ENCODE results near the gene ADAM12. TPM values are rescaled to one million over a fixed set of nuclear protein-coding genes. Genes with fewer than 3 reads are reported as not detected.
"Not testable (repeated sequence)": the region's sequence is repeated elsewhere in the genome, so short reads cannot be mapped to it uniquely, and the experiment has no call there.

The ADAM12 gene
- total and polyA plus RNA-seq, 2 of the 13 experiments (the other 11 are each of a cell fraction or from before 2014, with no cell fraction given) = not detected

GRCh38 chr10:126052171-126052570 is 336.1 kb downstream of the ADAM12 start (continued):
- TF ChIP-seq ZNF136 (CRISPR knock-in tag; IDR thresholded peaks at IDR 0.05; ENCODE audit: low read depth) (no peak), MYNN (CRISPR knock-in tag; IDR thresholded peaks at IDR 0.05; ENCODE audit: low read depth) (no peak), HBP1 (CRISPR knock-in tag; IDR thresholded peaks at IDR 0.05; ENCODE audit: low read depth) (no peak), ZNF326 (CRISPR knock-in tag; IDR thresholded peaks at IDR 0.05; ENCODE audit: borderline replicate concordance) (no peak), THAP11 (CRISPR knock-in tag; IDR thresholded peaks at IDR 0.05) (no peak)

GRCh38 chr10:126049759-126050700 is 338.2 kb downstream of the ADAM12 start:
- Histone ChIP-seq H3K27me3 (ENCODE audit: control insufficient read depth in 1 of 2, insufficient read depth in 2 of 2, low read length in 2 of 2) (peaks cover 1 to 29% of the 10 kb centered on the region in 2 experiments; a peak in 4 of 5 replicates), H3K4me2 (ENCODE audit: low read depth, low read length) (no peak overlapping the region), H3K4me3 (replicated peaks in 1 of 3; ENCODE audit: insufficient read depth in 1 of 3, low read depth in 2 of 3, low read length in 3 of 3) (no peak overlapping the region), H3K36me3 (replicated peaks in 1 of 2; ENCODE audit: control insufficient read depth in 1 of 2, insufficient read depth in 2 of 2, low read length in 2 of 2) (no peaks in the 10 kb centered on the region), H3K27ac (ENCODE audit: extremely low read length, insufficient read depth, low read length) (no peak overlapping the region), H3K9ac (ENCODE audit: insufficient read depth, low read depth, low read length) (no peak overlapping the region), H3K4me1 (ENCODE audit: insufficient read depth, low read length) (no peaks in the 10 kb centered on the region), H3K79me2 (ENCODE audit: insufficient read depth, low read length) (no peaks in the 10 kb centered on the region), H4K20me1 (ENCODE audit: insufficient read depth, low read length) (no peaks in the 10 kb centered on the region), H3K9me3 (ENCODE audit: low read length) (no peaks in the 10 kb centered on the region), H2AFZ (ENCODE audit: low read length) (no peak overlapping the region)
- no peak for DNase-seq (ENCODE audit: low spot score)
- TF ChIP-seq ZMYM4 (CRISPR knock-in tag; IDR thresholded peaks at IDR 0.05) = no peak
- no peak for TF ChIP-seq ZNF670 (CRISPR knock-in tag; IDR thresholded peaks at IDR 0.05; ENCODE audit: borderline replicate concordance)
- no peak for TF ChIP-seq ZNF775 (CRISPR knock-in tag; IDR thresholded peaks at IDR 0.05; ENCODE audit: borderline replicate concordance)
- no peak for TF ChIP-seq KDM3A (CRISPR knock-in tag; IDR thresholded peaks at IDR 0.05; ENCODE audit: low read depth)
- TF ChIP-seq ZNF883 (CRISPR knock-in tag; IDR thresholded peaks at IDR 0.05; ENCODE audit: not compliant biosample characterization) = no peak
- no peak for TF ChIP-seq FOXA3 (CRISPR knock-in tag; IDR thresholded peaks at IDR 0.05)
- no peak for TF ChIP-seq ZBTB1 (CRISPR knock-in tag; IDR thresholded peaks at IDR 0.05; ENCODE audit: borderline replicate concordance)
- intact Hi-C loops (cut with micrococcal nuclease; ENCODE audit: unreplicated experiment) = no loop called here
- ATAC-seq = no peak
- no TSS peak for BruUV-seq (replicated peaks)
- no peak for FAIRE-seq
- in situ Hi-C loops (cut with HindIII; ENCODE audit: extremely low pct_ligation_motif_present, low pct_unique_long_range_greater_than_20kb) = no loop called here
- ChIA-PET POLR2A (no interaction called here), CTCF (ENCODE audit: low intra/inter-chr PET ratio, low total read pairs) (no interaction called here)
- 9% methylated on average over 12 of the region's 13 CpGs for WGBS (ENCODE audit: low lambda C conversion rate)

- H2AFZ ChIP-seq (ENCODE audit: low read length) = not testable (repeated sequence)
These were observed 340.5 kb downstream of the ADAM12 start for GRCh38 chr10:126047749-126048148.

More at GRCh38 chr10:126047749-126048148, 340.5 kb downstream of the ADAM12 start:
- H3K4me2 ChIP-seq (ENCODE audit: low read depth, low read length); FAIRE-seq; H3K9me3 ChIP-seq (ENCODE audit: low read length); CTCF ChIA-PET (ENCODE audit: low intra/inter-chr PET ratio, low total read pairs); H3K4me1 ChIP-seq (ENCODE audit: insufficient read depth, low read length); ATAC-seq; H3K36me3 ChIP-seq (replicated peaks in 1 of 2; ENCODE audit: control insufficient read depth in 1 of 2, insufficient read depth in 2 of 2, low read length in 2 of 2); BruUV-seq (replicated peaks); H3K4me3 ChIP-seq (replicated peaks in 1 of 3; ENCODE audit: insufficient read depth in 1 of 3, low read depth in 2 of 3, low read length in 3 of 3); in situ Hi-C loops (cut with HindIII; ENCODE audit: extremely low pct_ligation_motif_present, low pct_unique_long_range_greater_than_20kb); H3K79me2 ChIP-seq (ENCODE audit: insufficient read depth, low read length); DNase-seq (ENCODE audit: low spot score); POLR2A ChIA-PET; H3K9ac ChIP-seq (ENCODE audit: insufficient read depth, low read depth, low read length); intact Hi-C loops (cut with micrococcal nuclease; ENCODE audit: unreplicated experiment); H4K20me1 ChIP-seq (ENCODE audit: insufficient read depth, low read length); H3K27ac ChIP-seq (ENCODE audit: extremely low read length, insufficient read depth, low read length): not testable (repeated sequence)
- peaks cover 4 to 30% of the 10 kb centered on the region in 2 experiments for H3K27me3 ChIP-seq (ENCODE audit: control insufficient read depth in 1 of 2, insufficient read depth in 2 of 2, low read length in 2 of 2)
- WGBS (ENCODE audit: low lambda C conversion rate) = 0% methylated on average over 1 of the region's 1 CpG
